DOHH2 (cell line): Measurements from ENCODE around the gene ANKRD2.
A peak's percentile ranks its signal among the peaks of the same experiment; 100 is the strongest.

ENCODE experiments used
- H3F3A ChIP-seq: fragments of 200-600 bp; sonication (generic), shearing (Covaris generic); 2 replicates; pipeline ENCODE4 v1.6.0; 2016; ENCODE audit warnings: antibody characterized with exemption, mild to moderate bottlenecking; ENCODE audit not compliant: control insufficient read depth, insufficient read depth
- H3K27ac ChIP-seq: fragments of 200-600 bp; sonication (generic); 2 replicates; pipeline ENCODE4 v1.5.1; 2014; ENCODE audit warnings: low read depth, mild to moderate bottlenecking, low read length, moderate library complexity
- H3K27me3 ChIP-seq: fragments of 200-600 bp; sonication (generic); 2 replicates; pipeline ENCODE4 v1.6.1; 2014; ENCODE audit warnings: mild to moderate bottlenecking, low read length, mixed read lengths; ENCODE audit not compliant: control insufficient read depth
- H3K36me3 ChIP-seq: fragments of 200-600 bp; sonication (generic); 2 replicates; pipeline ENCODE4 v1.6.1; 2014; ENCODE audit warnings: mild to moderate bottlenecking, low read length, moderate library complexity, mixed read lengths; ENCODE audit not compliant: control insufficient read depth
- H3K4me1 ChIP-seq: fragments of 200-600 bp; sonication (generic); 2 replicates; pipeline ENCODE4 v1.6.1; 2014; ENCODE audit warnings: mild to moderate bottlenecking, low read length, mixed read lengths; ENCODE audit not compliant: control insufficient read depth
- H3K4me2 ChIP-seq: fragments of 200-600 bp; sonication (generic); 2 replicates; pipeline ENCODE4 v1.6.0; 2014; ENCODE audit warnings: mild to moderate bottlenecking, low read length, moderate library complexity
- H3K4me3 ChIP-seq: fragments of 200-600 bp; sonication (generic); 2 replicates; pipeline ENCODE4 v1.5.1; 2014; ENCODE audit warnings: mild to moderate bottlenecking, low read length, mixed read lengths
- H3K79me2 ChIP-seq: fragments of 200-600 bp; sonication (generic); 2 replicates; pipeline ENCODE4 v1.6.1; 2014; ENCODE audit warnings: mild to moderate bottlenecking, low read length, mixed read lengths; ENCODE audit not compliant: control insufficient read depth
- H3K9me2 ChIP-seq: fragments of 200-600 bp; sonication (generic); replicated peaks from 2 replicates; pipeline ENCODE4 v1.6.1; 2014; ENCODE audit warnings: mild to moderate bottlenecking, low read length, mixed read lengths; ENCODE audit not compliant: control insufficient read depth
- H3K9me3 ChIP-seq: fragments of 200-600 bp; sonication (generic); 2 replicates; pipeline ENCODE4 v1.6.1; 2014; ENCODE audit warnings: antibody characterized with exemption, low read length, mixed read lengths; ENCODE audit not compliant: control insufficient read depth, insufficient read depth
- H4K20me1 ChIP-seq: fragments of 200-600 bp; sonication (generic); 2 replicates; pipeline ENCODE4 v1.6.0; 2014; ENCODE audit warnings: low read depth, mild to moderate bottlenecking, antibody characterized with exemption, low read length, moderate library complexity; ENCODE audit not compliant: control insufficient read depth, insufficient read depth
- CTCF ChIP-seq: fragments of 200-600 bp; sonication (generic); IDR thresholded peaks from one replicate; pipeline ENCODE4 v1.5.1; 2014; ENCODE audit warnings: antibody characterized with exemption, mild to moderate bottlenecking, low read depth, low read length; ENCODE audit not compliant: poor library complexity, severe bottlenecking
- EZH2phosphoT487 ChIP-seq: fragments of 200-600 bp; sonication (generic); IDR thresholded peaks from 2 replicates; pipeline ENCODE4 v1.6.1; 2017; ENCODE audit warnings: borderline replicate concordance, mild to moderate bottlenecking, antibody characterized with exemption, low read length, moderate library complexity, mixed read lengths

The ANKRD2 gene

GRCh38 chr10:97611473-97611872 lies 38.9 kb downstream of the ANKRD2 start:
- Histone ChIP-seq H3K36me3 (no peaks in the 10 kb centered on the region), H3K4me2 (no peak overlapping the region), H3K27ac (no peak overlapping the region), H4K20me1 (no peaks in the 10 kb centered on the region), H3F3A (no peaks in the 10 kb centered on the region), H3K27me3 (no peaks in the 10 kb centered on the region), H3K4me3 (no peak overlapping the region), H3K9me3 (no peaks in the 10 kb centered on the region), H3K9me2 (no peaks in the 10 kb centered on the region), H3K79me2 (no peaks in the 10 kb centered on the region), H3K4me1 (no peaks in the 10 kb centered on the region)
- TF ChIP-seq CTCF (no peak), EZH2phosphoT487 (no peak)

DNA sequence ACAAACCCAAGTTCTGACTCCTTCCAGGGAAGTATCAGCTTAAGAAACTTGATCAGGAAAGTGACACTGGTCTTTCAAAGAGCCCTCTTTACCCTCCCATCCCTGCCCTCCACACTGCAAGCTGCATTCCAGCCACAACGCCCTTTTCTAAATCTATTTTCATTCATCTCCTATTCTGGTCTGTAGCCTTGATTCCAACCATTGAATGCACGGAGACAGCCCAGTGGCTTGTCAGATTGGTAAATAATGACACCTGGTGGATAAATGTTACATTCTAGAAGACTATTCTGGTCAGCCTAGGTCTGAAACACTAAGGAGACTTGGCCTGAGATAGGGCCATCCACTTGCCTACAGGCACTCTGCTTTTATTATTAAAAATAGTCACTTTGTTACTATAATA lies 39.8 kb downstream of the ANKRD2 start:
- TF ChIP-seq CTCF: peak; percentile 20
- TF ChIP-seq EZH2phosphoT487: no peak
- Histone ChIP-seq H3K4me1 (no peaks in the 10 kb centered on the region), H3K9me3 (no peaks in the 10 kb centered on the region), H3F3A (no peaks in the 10 kb centered on the region), H3K36me3 (no peaks in the 10 kb centered on the region), H3K9me2 (no peaks in the 10 kb centered on the region), H3K79me2 (no peaks in the 10 kb centered on the region), H3K27me3 (no peaks in the 10 kb centered on the region), H3K27ac (no peak overlapping the region), H3K4me3 (no peak overlapping the region), H4K20me1 (no peaks in the 10 kb centered on the region), H3K4me2 (no peak overlapping the region)

DNA sequence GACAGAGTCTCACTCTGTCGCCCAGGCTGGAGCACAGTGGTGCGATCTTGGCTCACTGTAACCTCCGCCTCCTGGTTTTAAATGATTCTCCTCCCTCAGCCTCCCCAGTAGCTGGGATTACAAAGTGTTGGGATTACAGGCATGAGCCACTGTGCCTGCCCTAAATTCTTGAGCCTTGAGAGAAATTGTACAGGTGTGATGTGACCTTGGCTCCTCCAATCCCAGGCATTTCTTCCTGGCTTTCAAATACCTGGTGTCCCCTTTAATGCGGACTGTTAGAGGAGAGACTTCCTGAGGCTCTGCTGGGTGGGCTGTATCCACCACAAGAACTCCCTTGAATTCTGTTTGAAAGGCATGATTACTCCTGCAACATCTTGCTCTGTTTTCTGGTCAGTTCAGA lies 45.7 kb downstream of the ANKRD2 start:
- H3K27me3 ChIP-seq: no peaks in the 10 kb centered on the region
- H3K4me1 ChIP-seq: no peaks in the 10 kb centered on the region
- no peaks in the 10 kb centered on the region for H4K20me1 ChIP-seq

More for the DNA sequence above, 45.7 kb downstream of the ANKRD2 start:
- TF ChIP-seq EZH2phosphoT487 (no peak), CTCF (no peak)
- Histone ChIP-seq H3K9me2 (no peaks in the 10 kb centered on the region), H3K4me3 (no peak overlapping the region), H3K79me2 (no peaks in the 10 kb centered on the region), H3K4me2 (no peak overlapping the region), H3K27ac (no peak overlapping the region), H3K36me3 (no peaks in the 10 kb centered on the region), H3K9me3 (no peaks in the 10 kb centered on the region), H3F3A (no peaks in the 10 kb centered on the region)
